DMS79 (cell line): ENCODE measurements around the gene ZNF311.

Experiments used
- DNase-seq: peaks from one replicate; lab custom pipeline; 2025; lab: John Stamatoyannopoulos, UW

Gene ZNF311

GRCh38 chr6:29005183-29005885 is at the start of gene ZNF311:
Gene ZNF311 (minus strand): TSS chr6:29005315. CDS start chr6:29003954, 1,361 bp downstream.
- peak; percentile 51 for DNase-seq

DNA sequence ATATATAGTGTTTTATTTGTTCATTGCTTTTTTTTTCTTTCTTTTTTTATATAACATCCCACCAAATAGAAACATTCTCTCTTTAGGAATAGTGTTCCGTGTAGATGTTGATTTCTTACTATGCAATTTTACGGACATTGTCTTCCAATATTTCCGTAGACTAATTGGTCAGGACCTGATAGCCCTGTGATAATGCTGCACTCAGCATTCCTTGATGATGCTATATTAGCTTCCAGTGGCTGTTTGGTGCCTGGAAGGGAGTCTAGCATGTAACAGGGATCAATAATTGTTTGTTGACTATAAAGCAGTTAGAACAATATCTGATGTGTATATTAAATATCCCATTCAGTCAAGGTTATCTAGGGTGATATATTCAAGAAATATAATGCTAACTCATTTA is 46.6 kb upstream of the ZNF311 start:
- no peak for DNase-seq

- no peak for DNase-seq
These were observed 40.0 kb upstream of the ZNF311 start, which contains the start of gene OR2W1 for GRCh38 chr6:29045075-29045474. Gene OR2W1 (minus strand): TSS chr6:29045175. CDS start chr6:29045175, 0 bp downstream.

DNA sequence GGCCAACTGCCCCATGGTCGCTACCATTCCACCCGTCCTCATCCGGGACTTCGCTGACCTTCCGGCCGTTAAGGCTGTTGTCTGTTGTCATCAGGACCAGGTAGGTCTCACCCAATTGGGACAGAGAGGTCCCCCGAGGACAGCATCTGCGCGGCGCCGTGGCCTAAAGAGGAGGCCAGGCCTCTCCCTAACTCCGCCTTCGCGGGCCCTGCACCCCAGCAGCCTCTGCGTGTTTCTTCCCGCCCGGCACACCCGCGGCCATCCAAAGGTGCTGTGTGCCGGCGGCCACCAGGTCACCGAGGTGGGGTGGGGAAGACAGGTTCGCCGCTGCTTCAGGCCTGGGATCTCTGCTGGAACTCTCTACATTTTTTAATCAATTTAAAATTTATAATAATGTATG is 30.8 kb upstream of the ZNF311 start:
- DNase-seq, result no peak

DNA sequence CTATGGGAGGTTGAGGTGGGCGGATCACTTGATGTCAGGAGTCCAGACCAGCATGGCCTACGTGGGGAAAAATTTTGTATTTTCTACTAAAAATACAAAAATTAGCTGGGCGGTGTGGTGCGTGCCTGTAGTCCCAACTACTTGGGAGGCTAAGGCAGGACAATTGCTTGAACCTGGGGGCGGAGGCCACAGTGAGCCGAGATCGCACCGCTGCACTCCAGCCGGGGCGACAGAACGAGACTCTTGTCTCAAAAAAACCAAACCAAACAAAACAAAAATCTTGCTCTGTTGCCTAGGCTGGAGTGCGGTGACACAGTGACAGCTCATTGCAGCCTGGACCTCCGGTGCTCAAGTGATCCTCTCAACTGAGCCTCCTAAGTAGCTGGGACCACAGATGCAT is 23.7 kb upstream of the ZNF311 start:
- no peak for DNase-seq

DNA sequence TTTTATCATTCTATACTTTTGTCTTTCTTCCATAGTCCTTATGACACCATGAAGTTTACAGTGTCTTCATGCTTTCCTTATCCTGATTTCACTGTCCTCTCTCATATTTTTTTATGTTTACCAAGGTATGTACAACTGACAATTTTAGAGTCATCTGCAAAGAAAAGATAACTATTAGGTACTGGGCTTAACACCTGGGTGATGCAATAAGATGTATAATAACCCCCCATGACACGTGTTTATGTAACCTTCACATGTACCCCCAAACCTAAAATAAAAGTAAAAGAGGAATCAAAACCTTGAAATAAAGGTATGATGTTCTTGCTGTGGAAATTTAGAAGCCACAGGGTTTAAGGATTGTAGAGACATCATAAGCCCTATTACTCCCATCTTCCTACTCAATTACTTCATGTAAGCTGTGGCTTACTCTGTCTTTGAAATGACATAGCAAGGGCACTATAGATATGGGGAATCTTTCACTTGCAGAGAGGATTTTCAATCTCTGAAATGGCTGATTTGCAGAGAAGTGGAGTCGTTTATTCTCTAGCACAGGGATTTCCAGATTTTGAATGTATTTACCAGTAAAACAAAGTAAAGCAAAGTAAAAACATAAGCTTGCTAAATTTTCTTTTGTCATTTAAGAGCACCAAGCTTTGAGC is 20.9 kb upstream of the ZNF311 start:
- DNase-seq, result no peak

- DNase-seq, result no peak
These were observed 16.3 kb upstream of the ZNF311 start for GRCh38 chr6:29021434-29021833.

- DNase-seq, result no peak
These were observed 14.5 kb upstream of the ZNF311 start for GRCh38 chr6:29019629-29020028.

DNA sequence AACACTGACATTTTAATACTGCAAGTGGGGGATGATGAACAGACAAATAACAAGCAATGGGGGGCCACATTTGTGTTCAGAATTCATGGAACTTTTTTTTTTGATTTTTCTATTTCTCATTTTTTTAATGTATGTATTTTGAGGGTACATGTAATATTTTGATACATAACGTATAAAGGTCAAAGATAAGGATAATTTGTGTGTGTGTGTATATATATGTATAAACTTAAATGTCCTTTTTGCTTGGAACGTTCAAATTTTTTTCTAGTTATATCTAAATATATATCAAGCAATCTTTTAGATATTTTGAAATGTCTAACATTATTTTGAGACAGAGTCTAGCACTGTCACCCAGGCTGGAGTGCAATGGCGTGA is 12.3 kb upstream of the ZNF311 start:
- DNase-seq, result no peak

- DNase-seq, result peak; percentile 61
These were observed 11.7 kb upstream of the ZNF311 start for GRCh38 chr6:29016559-29017427.

- no peak for DNase-seq
These were observed 9.9 kb upstream of the ZNF311 start for GRCh38 chr6:29014729-29015608.

DNA sequence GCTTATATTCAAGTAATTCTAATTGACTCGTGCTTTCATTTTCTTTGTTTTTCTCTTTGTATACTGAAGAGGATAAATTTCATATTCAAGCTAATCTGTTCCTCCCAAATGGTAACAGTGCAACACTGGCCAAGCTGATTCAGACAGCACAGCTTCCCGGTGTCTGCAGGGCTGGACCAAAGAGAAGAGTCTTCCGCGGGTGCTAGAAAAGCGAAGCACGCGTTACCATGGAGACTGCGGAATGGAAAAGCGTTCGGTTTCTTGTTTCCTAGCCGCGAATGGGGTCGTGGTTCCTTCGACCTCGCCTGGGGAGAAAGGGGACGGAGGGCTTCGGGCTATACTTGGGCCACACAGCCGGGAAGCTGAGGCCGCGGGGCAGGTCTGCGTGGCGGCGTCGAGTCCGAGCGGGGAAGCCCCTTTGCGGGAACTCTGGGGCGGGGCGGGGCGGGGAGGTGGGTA is 6.2 kb upstream of the ZNF311 start:
- peak; percentile 48 for DNase-seq

DNA sequence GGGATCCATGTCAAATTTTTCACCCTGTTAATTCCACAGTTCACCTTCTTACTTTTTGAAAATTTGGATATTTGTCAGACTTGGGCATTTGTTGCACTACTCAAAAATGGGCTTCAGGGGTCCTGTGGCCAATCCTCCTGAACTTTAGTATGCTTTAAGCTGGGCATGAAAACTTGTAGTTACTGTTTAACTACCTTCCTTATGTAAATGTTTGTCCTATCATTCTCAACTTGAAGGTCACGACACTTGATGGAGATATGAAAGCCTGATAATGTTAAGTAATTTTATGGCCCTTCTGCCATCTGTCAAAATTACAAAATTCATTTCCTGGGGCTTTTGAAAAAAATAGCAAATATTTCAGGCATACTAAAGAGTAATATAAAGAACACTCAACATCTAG is 4.2 kb upstream of the ZNF311 start:
- no peak for DNase-seq

GRCh38 chr6:29008089-29008488 is 3.0 kb upstream of the ZNF311 start:
- no peak for DNase-seq

- no peak for DNase-seq
These were observed 8.1 kb downstream of the ZNF311 start for GRCh38 chr6:28996844-28997510.

- no peak for DNase-seq
These were observed 9.9 kb downstream of the ZNF311 start for GRCh38 chr6:28995093-28995650.

GRCh38 chr6:28988536-28989311 is 16.4 kb downstream of the ZNF311 start:
- no peak for DNase-seq

DNA sequence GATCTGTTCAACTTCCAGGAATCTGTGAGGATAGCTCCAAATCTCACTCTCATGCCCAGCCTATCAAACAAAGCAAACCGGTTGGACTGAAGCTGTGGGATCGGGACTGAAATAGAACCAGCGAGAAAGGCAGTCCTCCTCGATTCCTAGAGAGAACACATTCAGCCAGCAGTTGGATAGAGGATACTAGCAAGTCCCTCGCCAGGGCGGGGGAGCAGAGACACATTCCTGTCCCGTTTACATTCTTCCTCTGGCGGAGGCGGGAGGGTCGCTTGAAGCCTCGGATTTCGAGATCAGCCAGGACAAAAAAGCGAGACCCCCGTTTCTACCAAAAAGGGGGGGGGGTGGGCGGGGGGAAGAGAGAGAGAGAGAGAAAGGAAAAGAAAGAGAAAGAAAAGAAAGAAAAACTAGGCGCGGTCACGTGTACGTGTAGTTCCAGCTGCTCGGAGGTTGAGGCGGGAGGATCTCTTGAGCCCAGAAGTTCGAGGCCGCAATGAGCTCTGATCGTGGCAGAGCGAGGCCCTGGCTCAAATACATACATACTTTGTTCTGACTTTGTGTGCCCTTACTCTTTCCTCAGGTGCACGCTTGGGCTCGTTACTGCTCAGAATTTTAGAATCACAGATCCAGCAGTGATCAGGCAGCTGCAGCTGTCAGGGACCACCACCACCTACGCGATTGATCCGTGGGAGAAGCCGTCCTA is 19.5 kb downstream of the ZNF311 start:
- DNase-seq, result peak; percentile 94

- DNase-seq, result no peak
These were observed 21.3 kb downstream of the ZNF311 start for GRCh38 chr6:28983838-28984237.
